HG03469 (cell line): Measurements from ENCODE around the gene APC2.
"Not testable (repeated sequence)": the region's sequence is repeated elsewhere in the genome, so short reads cannot be mapped to it uniquely, and the experiment has no call there.

Experiments used
- ATAC-seq: cut with Tn5 transposase; IDR thresholded peaks from one replicate; pipeline ENCODE4 v1.9.1; 2021; ENCODE audit warnings: mild to moderate bottlenecking, moderate library complexity, moderate number of reproducible peaks; ENCODE audit not compliant: unreplicated experiment

APC2 gene

DNA sequence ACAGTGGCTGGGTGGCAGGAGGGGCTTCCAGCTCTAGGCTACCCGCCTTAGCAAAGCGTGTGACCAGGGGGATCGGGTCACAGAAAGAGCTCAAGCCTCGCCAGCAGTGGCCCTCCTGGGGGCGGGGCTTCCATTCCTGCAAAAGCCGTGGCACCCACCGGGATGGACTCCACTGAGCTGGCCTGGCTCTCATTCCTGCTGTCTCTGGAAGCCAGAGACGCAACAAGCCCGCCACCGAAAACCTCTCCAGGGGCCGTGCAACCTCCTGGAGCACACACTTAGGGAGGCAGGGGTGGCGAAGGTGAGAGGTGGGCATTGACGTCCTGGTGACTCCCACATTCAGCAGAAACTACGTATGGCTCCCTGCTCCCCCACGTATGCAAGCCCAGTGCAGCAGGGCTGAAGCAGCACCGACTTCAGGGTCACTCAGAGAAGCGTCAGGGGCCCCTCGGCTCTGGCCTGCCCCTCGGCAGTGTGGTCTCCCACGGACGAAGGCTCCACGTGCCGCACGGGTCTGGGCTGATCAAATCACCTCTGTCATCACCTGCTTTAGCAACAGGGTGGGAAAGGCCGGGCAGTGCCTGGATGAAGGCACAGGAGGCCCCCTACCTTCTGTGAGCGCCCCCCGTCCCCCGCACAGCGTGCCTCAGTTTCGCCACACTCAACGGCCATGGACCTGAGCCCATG is 26.0 kb downstream of the APC2 start:
- ATAC-seq: no peak

GRCh38 chr19:1477056-1477455 is 27.1 kb downstream of the APC2 start:
- ATAC-seq: not testable (repeated sequence)

DNA sequence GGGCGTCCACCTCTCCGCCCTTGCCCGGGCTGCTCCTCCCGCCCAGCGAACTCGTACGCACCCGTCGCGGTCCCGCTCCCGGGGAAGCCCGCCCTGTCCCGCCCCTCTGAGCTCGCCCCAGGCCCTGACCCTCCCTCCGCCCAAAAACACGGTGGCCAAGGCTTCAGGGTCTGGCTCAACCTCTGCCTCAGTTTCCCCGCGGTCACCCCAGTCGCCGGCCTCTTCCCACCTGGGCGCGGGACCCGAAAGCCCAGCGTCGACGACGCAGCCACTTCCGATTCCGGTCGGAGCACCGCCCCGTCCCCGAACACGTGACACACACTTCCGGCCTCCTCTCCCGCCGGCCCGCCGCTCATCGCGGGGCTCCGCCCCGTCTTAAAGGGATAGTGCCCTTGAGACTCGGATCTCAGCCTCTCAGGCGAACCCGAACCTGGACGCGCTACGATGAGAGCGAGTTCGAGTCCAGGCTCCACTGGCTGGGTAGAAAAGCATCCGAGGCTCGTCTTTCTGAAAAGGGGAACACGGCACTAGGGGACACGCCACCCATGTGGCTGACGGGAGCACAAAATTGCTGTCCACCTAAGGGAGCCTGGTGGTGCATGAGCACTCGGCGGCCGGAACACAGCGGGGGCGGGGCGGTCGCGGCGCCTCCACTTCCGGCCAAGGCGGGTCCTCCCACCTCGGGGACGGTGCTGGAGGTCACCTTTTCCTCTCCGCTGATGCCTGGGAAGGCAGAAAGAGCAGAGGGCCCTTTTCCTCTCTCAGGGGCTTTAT is 29.2 kb downstream of the APC2 start, which contains the start of gene C19orf25:
C19orf25 (minus strand) TSS at position 282 of the 774 bp plus-strand sequence. CDS start 312 bp downstream, outside the sequence.
- no peak for ATAC-seq

GRCh38 chr19:1481224-1481892 is 31.4 kb downstream of the APC2 start:
- no peak for ATAC-seq

GRCh38 chr19:1481893-1482360 is 32.0 kb downstream of the APC2 start:
- no peak for ATAC-seq

GRCh38 chr19:1482361-1483130 is 32.6 kb downstream of the APC2 start:
- ATAC-seq: no peak

DNA sequence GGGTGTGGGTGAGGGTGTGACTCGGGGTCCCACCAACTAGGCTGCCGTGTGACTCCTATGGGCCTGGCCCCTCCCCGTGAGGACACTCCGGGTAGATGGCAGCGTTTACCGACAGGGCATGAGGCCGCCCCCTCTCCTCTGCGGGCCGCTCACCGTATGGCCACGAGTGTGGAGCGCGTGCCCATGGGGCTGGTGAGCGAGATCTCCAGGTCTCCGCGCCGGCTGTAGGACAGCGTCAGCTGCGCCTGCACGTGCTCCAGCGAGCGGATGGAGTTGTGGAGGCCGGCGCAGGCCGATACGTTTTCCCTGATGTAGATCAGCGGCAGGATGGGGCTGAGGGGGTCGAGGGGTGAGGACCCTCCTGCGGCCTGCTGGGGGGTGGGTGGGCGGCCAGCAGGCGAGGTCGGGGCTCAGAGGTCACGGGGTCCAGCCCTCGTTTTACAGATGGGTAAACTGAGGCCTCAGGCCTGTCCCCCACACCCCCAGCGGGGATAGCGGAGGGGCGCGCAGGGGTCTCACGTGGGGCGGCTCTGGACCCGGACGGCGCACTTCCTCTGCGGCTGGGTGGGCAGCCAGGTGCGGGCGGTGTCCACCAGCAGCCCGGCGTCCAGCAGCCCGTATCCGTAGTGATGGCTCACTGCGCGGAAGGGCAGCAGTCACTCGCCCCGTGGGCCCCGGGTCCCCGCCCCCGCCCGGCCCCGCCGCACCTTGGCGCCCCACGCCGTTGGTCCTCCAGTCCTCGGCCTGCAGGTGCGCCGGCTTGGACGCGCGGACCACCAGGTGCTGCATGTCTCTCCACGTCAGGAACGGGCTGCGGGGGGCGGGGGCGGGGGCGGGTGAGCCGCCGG is 33.4 kb downstream of the APC2 start:
- no peak for ATAC-seq

DNA sequence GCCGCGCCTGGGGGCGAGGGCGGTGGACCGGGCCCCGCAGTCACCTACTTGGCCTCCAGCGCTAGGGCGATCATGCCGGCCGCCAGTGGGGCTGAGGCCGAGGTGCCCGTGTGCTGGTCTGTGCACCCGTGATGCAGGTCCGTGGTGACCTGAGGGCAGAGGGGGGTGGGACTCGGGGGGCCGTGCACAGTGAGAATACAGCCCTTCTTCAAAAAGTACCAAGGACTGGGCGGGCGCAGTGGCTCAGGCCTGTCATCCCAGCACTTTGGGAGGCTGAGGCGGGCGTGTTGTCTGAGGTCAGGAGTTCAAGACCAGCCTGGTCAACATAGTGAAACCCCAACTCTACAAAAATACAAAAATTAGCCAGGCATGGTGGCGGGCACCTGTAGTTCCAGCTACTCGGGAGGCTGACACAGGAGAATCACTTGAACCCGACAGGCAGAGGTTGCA is 34.1 kb downstream of the APC2 start:
- ATAC-seq: no peak

GRCh38 chr19:1486720-1487575 is 37.0 kb downstream of the APC2 start:
- ATAC-seq: no peak

DNA sequence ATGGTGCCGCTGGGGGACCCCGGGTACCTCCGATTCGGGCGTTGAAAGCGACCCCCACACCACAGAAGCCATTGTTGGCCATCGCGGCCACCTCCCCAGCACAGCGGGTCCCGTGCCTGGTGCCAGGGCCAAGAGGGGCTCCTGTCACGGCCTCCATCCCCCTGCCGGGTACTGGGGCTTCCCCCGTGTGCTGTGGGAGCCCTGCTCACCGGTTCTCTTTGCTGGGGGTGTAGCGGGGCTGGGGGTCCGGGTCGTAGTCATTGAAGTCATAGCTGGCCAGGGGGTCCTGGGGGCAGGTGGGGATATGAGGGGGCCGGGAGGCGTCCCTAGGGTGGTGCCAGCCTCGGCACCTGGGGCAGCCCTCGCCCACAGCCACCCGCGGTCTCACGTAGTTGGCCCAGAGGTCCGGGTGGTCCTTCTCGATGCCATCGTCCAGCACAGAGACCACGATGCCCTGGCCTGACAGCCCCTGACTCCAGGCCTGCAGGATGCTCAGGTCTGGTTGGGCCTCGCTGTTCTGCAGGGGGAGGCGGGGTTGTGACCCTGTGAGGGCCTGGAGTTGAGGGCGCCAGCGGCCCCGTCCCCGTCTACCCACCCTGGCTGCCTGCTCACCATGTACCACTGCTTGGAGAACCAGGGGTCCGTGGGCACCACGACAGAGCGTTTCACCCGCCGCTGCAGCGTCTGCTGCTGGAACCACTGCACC is 37.8 kb downstream of the APC2 start:
- no peak for ATAC-seq

DNA sequence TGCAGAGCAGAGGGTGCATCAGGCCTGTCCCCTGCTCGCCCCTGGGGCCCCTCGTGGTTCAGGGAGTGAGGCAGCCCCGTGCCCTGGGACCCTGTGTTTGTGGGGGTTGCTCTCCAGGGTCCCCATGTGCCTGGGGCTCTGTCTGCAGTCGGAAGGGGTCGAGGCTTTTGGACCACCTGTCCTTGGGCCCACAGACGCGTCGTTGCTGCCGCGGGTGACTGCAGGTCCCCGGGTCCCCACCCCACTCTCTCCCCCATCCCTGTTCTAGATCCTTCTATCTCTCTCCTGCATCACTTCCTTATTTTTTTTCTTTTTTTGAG is 38.3 kb downstream of the APC2 start:
- ATAC-seq: no peak

DNA sequence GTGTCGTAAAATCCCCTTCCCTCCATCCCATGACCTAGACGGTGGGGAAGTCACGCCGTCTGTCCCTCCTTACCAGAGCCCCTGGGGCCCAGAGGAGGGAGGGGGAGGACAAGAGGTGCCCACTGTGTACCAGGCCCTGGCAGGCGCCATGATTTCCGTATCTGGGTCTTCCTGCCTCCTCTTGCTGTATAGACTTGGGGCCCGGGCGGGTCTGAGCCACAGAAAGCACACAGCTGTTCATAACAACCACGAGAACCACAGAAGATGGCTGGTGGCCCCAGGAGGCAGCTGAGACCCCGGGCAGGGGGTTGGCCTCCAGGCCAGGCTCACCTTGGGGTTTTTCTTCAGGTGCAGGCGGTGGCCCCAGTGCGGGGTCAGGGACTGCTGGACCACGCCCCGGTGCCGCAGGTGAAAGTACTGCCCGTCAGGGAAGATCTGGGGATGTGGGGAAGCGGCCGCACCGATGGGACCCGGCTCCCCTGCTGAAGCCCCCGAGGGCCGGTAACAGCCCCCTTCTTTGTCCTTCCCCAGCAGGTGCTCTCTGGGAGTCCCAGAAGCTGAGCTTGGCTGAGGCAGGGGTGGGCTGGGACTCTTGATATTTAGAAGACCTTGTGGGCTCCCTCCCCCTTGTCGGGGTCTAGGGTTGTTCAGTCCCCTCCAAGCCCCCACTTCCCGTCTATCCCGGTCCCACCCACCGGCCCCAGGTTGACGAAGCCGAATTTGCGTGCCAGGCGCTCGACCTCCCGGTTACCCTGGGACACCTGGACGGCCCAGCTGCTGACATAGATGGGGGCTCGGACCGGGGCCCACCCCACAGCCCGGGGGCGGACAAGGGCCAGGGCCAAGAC is 39.8 kb downstream of the APC2 start:
- no peak for ATAC-seq

GRCh38 chr19:1490311-1491113 is 40.6 kb downstream of the APC2 start, which contains the start of gene PCSK4:
TSS of gene PCSK4 (minus strand) at chr19:1490350. CDS start at chr19:1490346, 4 bp downstream.
- ATAC-seq: peak; percentile 57

DNA sequence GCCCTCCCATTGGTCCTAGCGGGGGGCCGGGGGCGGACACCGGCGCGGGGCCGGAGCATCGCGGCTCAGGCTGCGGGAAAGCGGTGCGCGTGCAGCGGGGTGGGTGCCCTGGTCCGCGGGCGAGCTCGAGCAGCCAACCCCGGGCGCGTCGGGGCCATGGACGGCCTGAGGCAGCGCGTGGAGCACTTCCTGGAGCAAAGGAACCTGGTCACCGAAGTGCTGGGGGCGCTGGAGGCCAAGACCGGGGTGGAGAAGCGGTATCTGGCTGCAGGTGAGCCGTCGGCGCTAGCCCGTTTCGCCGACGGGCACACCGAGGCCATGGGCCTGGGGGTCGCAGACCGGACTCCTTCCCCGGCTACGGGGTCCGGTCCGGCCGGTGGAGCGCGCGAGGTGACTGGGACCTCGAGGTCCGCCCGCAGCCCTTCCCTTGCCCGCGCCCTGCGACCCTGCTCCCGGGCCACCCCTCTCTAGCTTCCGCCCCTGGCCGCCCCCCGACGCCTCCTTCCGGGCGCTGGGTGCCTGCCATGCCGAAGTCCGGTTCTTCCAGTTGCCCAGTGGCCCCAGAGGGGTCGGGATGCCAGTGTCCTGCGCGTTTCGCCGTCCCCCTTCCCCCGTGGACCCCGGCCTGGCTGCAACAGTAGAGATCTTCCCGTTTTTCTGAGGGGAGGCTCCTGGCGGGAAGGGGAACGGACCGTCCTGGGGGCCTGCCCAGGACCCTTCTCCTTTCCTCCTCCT is 41.4 kb downstream of the APC2 start, which contains the start of gene REEP6:
REEP6 (plus strand) TSS at position 68 of the 735 bp plus-strand sequence; CDS start at position 157, 89 bp downstream.
- no peak for ATAC-seq

DNA sequence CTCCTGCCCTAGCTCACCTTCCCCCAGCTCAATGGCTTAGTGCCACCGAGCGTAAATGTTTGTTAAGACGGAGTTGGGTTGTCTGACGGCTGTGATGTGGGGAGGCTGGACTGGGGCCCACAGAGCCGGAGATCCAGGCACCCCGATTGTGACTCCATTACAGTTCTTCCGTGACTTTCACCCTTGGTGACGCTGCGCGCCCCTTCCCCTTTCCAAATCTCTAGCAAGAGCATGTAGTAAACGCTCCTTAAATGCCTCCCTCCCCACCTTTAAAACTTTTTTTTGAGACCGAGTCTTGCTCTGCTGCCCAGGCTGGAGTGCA is 41.9 kb downstream of the APC2 start:
- ATAC-seq: no peak

GRCh38 chr19:1492474-1493006 is 42.6 kb downstream of the APC2 start:
- ATAC-seq: no peak
